ENCODE measurements around the gene SLC35F3. TPM values are rescaled to one million over a fixed set of nuclear protein-coding genes. Genes with fewer than 3 reads are reported as not detected.

The SLC35F3 gene
- polyA plus RNA-seq, 1 donor (not counting 4 experiments of a cell fraction or from before 2014, with no cell fraction given) = 13.8 TPM

GRCh38 chr1:234311414-234311813 is 406.9 kb downstream of the SLC35F3 start:
- no peaks in the 10 kb centered on the region for H3K27me3 ChIP-seq (ENCODE audit: control insufficient read depth, extremely low read depth, insufficient read depth, low read length)
- TF ChIP-seq CTCF (optimal IDR thresholded peaks at IDR 0.05 in 1 of 3, IDR thresholded peaks at IDR 0.05 in 1 of 3, conservative IDR thresholded peaks at IDR 0.05 in 1 of 3; ENCODE audit: extremely low read depth in 1 of 3, insufficient read depth in 2 of 3, low read length in 3 of 3) = no peak
- no peak for TF ChIP-seq EZH2 (IDR thresholded peaks at IDR 0.05; ENCODE audit: low read length)
- FAIRE-seq = peak; percentile 75
- peaks cover 52% of the 10 kb centered on the region for H3K4me1 ChIP-seq (ENCODE audit: control insufficient read depth, extremely low read depth, insufficient read depth, low read length)
- peak; percentile 42 for DNase-seq (ENCODE audit: low read depth, low spot score)
- H3K36me3 ChIP-seq (ENCODE audit: control insufficient read depth in 2 of 2, extremely low read depth in 1 of 2, insufficient read depth in 2 of 2, low read length in 2 of 2) = peaks cover 0 to 1% of the 10 kb centered on the region in 2 experiments
- no peak overlapping the region for H3K9ac ChIP-seq (ENCODE audit: control insufficient read depth, extremely low read depth, insufficient read depth, low read length)
- dilution Hi-C loops (cut with MboI; ENCODE audit: extremely low pct_ligation_motif_present, low sequenced_read_pairs) = no loop called here
- H3K4me3 ChIP-seq (ENCODE audit: control insufficient read depth in 2 of 3, extremely low read depth in 1 of 3, insufficient read depth in 2 of 3, low read depth in 1 of 3, low read length in 3 of 3) = no peak overlapping the region
- peak overlapping the region; percentile 57 for H3K27ac ChIP-seq (ENCODE audit: control insufficient read depth, insufficient read depth, low read length)
- H3K79me2 ChIP-seq (ENCODE audit: control insufficient read depth, insufficient read depth, low read length) = no peaks in the 10 kb centered on the region
- H2AFZ ChIP-seq (ENCODE audit: control insufficient read depth, low read length) = no peak overlapping the region
- H3K9me3 ChIP-seq (ENCODE audit: control insufficient read depth, low read depth, low read length) = no peaks in the 10 kb centered on the region
- no peak overlapping the region for H3K4me2 ChIP-seq (ENCODE audit: control insufficient read depth, extremely low read depth, insufficient read depth, low read depth, low read length)
- no peaks in the 10 kb centered on the region for H4K20me1 ChIP-seq (ENCODE audit: control insufficient read depth, extremely low read depth, insufficient read depth, low read length)
- H3K9me1 ChIP-seq (ENCODE audit: control insufficient read depth, extremely low read depth, insufficient read depth, low read length) = no peaks in the 10 kb centered on the region

- Histone ChIP-seq H3K9ac (ENCODE audit: control insufficient read depth, extremely low read depth, insufficient read depth, low read length) (no peak overlapping the region), H3K4me2 (ENCODE audit: control insufficient read depth, extremely low read depth, insufficient read depth, low read depth, low read length) (no peak overlapping the region), H2AFZ (ENCODE audit: control insufficient read depth, low read length) (no peak overlapping the region), H3K79me2 (ENCODE audit: control insufficient read depth, insufficient read depth, low read length) (no peaks in the 10 kb centered on the region), H3K27me3 (ENCODE audit: control insufficient read depth, extremely low read depth, insufficient read depth, low read length) (no peaks in the 10 kb centered on the region), H3K27ac (ENCODE audit: control insufficient read depth, insufficient read depth, low read length) (no peak overlapping the region), H3K9me3 (ENCODE audit: control insufficient read depth, low read depth, low read length) (no peaks in the 10 kb centered on the region), H3K4me1 (ENCODE audit: control insufficient read depth, extremely low read depth, insufficient read depth, low read length) (peaks cover 59% of the 10 kb centered on the region), H3K36me3 (ENCODE audit: control insufficient read depth in 2 of 2, extremely low read depth in 1 of 2, insufficient read depth in 2 of 2, low read length in 2 of 2) (no peaks in the 10 kb centered on the region), H4K20me1 (ENCODE audit: control insufficient read depth, extremely low read depth, insufficient read depth, low read length) (no peaks in the 10 kb centered on the region), H3K9me1 (ENCODE audit: control insufficient read depth, extremely low read depth, insufficient read depth, low read length) (no peaks in the 10 kb centered on the region), H3K4me3 (ENCODE audit: control insufficient read depth in 2 of 3, extremely low read depth in 1 of 3, insufficient read depth in 2 of 3, low read depth in 1 of 3, low read length in 3 of 3) (no peak overlapping the region)
- DNase-seq (ENCODE audit: low read depth, low spot score) (no peak), FAIRE-seq (no peak)
- no peak for TF ChIP-seq CTCF (optimal IDR thresholded peaks at IDR 0.05 in 1 of 3, IDR thresholded peaks at IDR 0.05 in 1 of 3, conservative IDR thresholded peaks at IDR 0.05 in 1 of 3; ENCODE audit: extremely low read depth in 1 of 3, insufficient read depth in 2 of 3, low read length in 3 of 3)
- no peak for TF ChIP-seq EZH2 (IDR thresholded peaks at IDR 0.05; ENCODE audit: low read length)
- dilution Hi-C loops (cut with MboI; ENCODE audit: extremely low pct_ligation_motif_present, low sequenced_read_pairs) = no loop called here
Measured at GRCh38 chr1:234313171-234313570, 408.7 kb downstream of the SLC35F3 start.
